Motor neuron (in vitro differentiated cells): ENCODE data around the gene MR1. TPM values are rescaled to one million over a fixed set of nuclear protein-coding genes. Genes with fewer than 3 reads are reported as not detected.
"Not testable (repeated sequence)": the region's sequence is repeated elsewhere in the genome, so short reads cannot be mapped to it uniquely, and the experiment has no call there.

ENCODE experiments used
- ATAC-seq, 8 experiments: fragments of 200-7000 bp; cut with Tn5 transposase; replicated peaks in 6 of 8; 2 replicates each; pipeline ENCODE4 v1.8.0; 2021; ENCODE audit warnings: mild to moderate bottlenecking in 8 of 8, moderate library complexity in 8 of 8
- H3K27ac ChIP-seq, 2 donors: fragments of 250-450 bp; sonication (Bioruptor Pico); 2 replicates each; pipeline ENCODE4 v1.9.0; 2021; ENCODE audit warnings: antibody characterized with exemption in 2 of 2, mild to moderate bottlenecking in 2 of 2, moderate library complexity in 1 of 2
- H3K4me1 ChIP-seq, 2 donors: fragments of 250-450 bp; sonication (Bioruptor Pico); replicated peaks in 1 of 2; 2 replicates each; pipeline ENCODE4 v1.6.1; 2021; ENCODE audit warnings: antibody characterized with exemption in 2 of 2, mild to moderate bottlenecking in 2 of 2, moderate library complexity in 1 of 2
- H3K4me3 ChIP-seq, 5 donors: fragments of 250-450 bp; sonication (Bioruptor Pico); 2 replicates each; pipeline ENCODE4 v1.9.0; 2021; ENCODE audit warnings: antibody characterized with exemption in 5 of 5, mild to moderate bottlenecking in 5 of 5, moderate library complexity in 4 of 5
- WGBS, 10 experiments: fragments of 450-650 bp; shearing (Covaris generic); methylation state at CpG; one replicate each; pipeline ENCODE4 v1.0.0; 2022; 5-methylcytosine and 5-hydroxymethylcytosine counted together
- in situ Hi-C, 9 experiments: fragments of 400-800 bp; cut with MboI; loops; one replicate each; pipeline ENCODE4 v1.15.0; 2021; ENCODE audit warnings: low sequenced_read_pairs in 9 of 9, low pct_unique_long_range_greater_than_20kb in 2 of 9; ENCODE audit not compliant: unreplicated experiment in 9 of 9
- total RNA-seq, 8 experiments: library from RNA; unstranded; fragments of 300-600 nt; gene quantifications; 2 replicates each; pipeline versions ENCODE4 v1.2.3 to v1.2.4, GENCODE V29; 2022

MR1 gene
- total RNA-seq, 8 experiments from 2014 or later: 0.05 to 41.8 (median 2.3) TPM

DNA sequence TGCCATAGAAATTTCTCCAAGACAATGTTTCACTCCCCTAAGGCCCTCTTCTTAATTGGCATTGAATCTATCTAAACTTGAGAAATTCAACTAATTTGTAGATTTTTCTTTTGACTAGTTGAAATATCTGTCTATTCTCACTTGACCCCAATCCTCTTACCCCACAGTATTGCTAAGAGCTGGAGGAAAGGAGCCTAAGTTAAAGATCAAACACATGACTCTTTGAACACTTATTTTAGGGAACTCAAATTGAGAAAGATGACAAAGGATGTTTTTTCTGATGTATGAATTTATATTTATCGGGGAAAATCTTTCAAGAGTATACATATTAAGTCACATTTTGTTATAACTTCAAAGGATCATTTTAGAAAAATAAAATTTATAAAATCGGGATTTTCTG, 3.6 kb downstream of the MR1 start:
- in situ Hi-C loops: no loop called here
- 72 to 100% (median 94%) methylated on average over 2 of the region's 2 CpGs; no CpG with 5 or more reads in 1 of the 10 experiments for WGBS, 10 experiments
- Histone ChIP-seq H3K4me3 (no peak overlapping the region), H3K27ac (no peak overlapping the region), H3K4me1 (peaks cover 0 to 4% of the 10 kb centered on the region in 2 donors)
- no peak for ATAC-seq

DNA sequence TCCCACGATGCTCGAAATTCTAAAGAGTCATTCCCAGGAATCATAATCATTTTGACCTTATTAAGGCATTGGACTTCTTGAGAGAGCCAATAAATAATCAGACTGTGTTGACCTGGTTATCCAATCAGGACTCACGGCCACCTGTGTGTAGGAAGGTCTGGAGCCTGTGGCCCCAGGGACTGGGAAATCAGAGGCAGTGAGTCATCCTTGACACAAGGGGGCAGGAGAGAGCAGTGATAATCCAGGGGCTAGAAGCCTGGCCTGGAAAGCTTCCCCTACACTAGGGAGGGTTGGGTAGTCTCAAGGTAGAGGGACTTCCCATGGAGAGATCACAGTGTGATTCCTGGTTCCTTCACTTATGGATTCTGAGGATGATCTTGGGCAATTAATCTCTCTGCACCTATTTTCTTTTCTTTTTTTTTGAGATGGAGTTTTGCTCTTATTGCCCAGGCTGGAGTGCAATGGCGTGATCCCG, 4.7 kb downstream of the MR1 start:
- Histone ChIP-seq H3K4me3 (no peak overlapping the region), H3K4me1 (peaks cover 6 to 10% of the 10 kb centered on the region in 2 donors), H3K27ac (no peak overlapping the region)
- peak in 7 of 8 experiments; percentile 24 to 70 (median 49) for ATAC-seq
- WGBS, 10 experiments: 50 to 100% (median 78%) methylated on average over 1 to 5 of the region's 5 CpGs; no CpG with 5 or more reads in 4 of the 10 experiments
- in situ Hi-C loops: no loop called here

DNA sequence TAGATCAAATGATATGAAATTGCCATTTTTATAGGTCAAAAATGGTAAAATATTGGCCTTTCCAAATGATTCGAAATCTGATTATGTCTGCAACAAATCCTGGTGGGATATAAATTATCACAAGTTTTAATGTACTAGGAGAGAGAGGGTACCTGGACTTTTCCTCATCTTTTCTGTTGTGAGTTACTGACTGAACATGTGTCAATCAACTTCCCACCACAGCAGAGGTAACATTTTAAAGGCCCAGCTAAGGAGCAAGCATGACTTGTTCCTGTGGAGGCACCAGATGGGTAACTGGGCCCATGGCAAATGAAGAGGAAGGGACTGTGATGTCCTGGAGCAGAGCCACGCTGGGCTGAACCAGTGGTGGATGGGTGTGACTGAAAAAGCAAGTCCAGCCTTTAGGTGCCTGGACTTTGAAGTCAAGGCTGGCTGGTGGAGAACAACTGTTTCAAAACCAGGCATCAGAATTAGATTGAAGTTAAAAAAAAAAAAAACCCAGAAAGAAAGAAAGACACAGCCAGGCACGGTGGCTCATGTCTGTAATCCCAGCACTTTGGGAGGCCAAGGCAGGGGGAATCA, 6.6 kb downstream of the MR1 start:
- peak in 2 of 8 experiments; percentile 26 to 54 for ATAC-seq
- no peak overlapping the region for H3K4me3 ChIP-seq
- no peak overlapping the region for H3K27ac ChIP-seq
- WGBS, 10 experiments: 79 to 100% (median 91%) methylated on average over 1 to 3 of the region's 3 CpGs; no CpG with 5 or more reads in 1 of the 10 experiments
- in situ Hi-C loops: no loop called here
- peaks cover 8 to 10% of the 10 kb centered on the region in 2 donors for H3K4me1 ChIP-seq

DNA sequence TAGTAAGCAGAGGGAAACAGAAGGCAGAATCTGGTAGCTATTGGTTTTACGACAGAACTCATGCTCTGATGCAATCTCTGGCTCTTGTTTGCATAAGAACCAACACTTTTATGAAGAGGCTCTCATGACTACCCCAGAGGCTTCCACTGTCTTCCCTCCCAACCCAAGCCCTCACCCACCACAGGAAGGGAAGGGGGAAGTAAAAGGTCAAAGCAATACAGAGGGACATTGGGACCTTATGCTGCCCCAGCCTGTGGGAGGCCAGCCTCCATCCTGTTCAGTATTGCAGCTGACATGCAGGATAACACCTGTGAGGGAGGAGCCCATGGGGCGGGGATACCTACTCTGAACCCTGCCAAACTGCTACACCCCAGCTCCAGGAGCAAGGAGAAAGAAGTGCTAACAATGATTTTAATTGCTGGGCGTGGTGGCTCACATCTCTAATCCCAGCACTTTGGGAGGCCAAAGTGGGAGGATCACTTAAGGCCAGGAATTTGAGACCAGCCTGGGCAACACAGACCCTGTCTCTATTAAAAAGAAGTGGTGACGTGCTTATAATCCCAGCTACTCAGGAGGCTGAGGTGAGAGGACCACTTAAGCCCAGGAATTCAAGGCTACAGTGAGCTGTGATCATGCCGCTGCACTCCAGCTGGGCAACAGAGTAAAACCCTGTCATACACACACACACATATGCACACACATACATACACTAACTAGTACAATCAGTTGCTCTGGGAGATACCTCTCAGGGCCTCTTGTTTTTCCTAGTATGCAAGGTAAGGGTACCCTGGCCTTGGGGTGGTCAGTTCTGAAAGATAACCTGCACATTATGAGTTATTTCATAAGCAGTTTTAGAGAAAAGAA, 9.5 kb downstream of the MR1 start:
- 20 to 91% (median 73%) methylated on average over 1 to 4 of the region's 5 CpGs; no CpG with 5 or more reads in 3 of the 10 experiments for WGBS, 10 experiments
- peaks cover 6 to 8% of the 10 kb centered on the region in 2 donors for H3K4me1 ChIP-seq
- ATAC-seq: peak in 7 of 8 experiments; percentile 37 to 90 (median 56)
- H3K4me3 ChIP-seq: no peak overlapping the region
- H3K27ac ChIP-seq: no peak overlapping the region
- in situ Hi-C loops: no loop called here

DNA sequence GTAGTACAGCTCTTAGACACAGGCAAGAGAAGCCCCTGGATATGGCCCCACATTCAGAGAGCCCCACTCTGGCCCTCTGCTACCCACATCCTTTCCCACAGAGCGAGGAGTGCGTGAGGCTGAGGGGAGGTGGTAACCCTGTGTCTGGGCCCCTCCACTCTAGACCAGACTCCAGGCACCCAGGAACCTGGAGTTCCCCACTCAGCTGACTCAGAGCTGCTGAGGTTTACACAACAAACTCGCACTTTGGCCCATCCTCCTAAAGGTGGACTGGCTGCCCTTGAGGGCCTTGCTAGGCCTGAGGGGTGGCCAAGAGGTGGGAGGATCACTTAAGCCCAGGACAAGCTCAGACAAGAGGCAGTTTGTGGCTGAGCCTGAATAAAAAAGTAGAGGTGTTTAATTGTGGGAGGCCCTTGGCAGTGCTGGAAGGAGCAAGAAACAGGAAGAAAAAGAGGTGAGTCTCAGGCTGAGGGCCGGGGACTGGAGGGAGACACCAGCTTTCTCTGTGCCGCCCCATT, 10.7 kb downstream of the MR1 start:
- peak in 1 of 8 experiments; percentile 22 for ATAC-seq
- 60 to 96% (median 92%) methylated on average over 1 to 4 of the region's 5 CpGs; no CpG with 5 or more reads in 6 of the 10 experiments for WGBS, 10 experiments
- peaks cover 6 to 8% of the 10 kb centered on the region in 2 donors for H3K4me1 ChIP-seq
- in situ Hi-C loops: no loop called here
- no peak overlapping the region for H3K4me3 ChIP-seq
- H3K27ac ChIP-seq: no peak overlapping the region

DNA sequence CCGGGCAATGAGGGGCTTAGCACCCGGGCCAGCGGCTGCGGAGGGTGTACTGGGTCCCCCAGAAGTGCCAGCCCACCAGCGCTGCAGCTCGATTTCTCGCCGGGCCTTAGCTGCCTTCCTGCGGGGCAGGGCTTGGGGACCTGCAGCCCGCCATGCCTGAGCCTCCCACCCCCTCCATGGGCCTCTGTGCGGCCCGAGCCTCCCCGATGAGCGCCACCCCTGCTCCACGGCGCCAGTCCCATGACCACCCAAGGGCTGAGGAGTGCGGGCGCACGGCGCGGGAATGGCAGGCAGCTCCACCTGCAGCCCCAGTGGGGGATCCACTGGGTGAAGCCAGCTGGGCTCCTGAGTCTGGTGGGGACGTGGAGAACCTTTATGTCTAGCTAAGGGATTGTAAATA, 12.2 kb downstream of the MR1 start:
- H3K4me1 ChIP-seq, H3K4me3 ChIP-seq, ATAC-seq, in situ Hi-C loops, H3K27ac ChIP-seq: not testable (repeated sequence)
- WGBS, 10 experiments: 80 to 100% (median 80%) methylated on average over 1 to 3 of the region's 22 CpGs; no CpG with 5 or more reads in 7 of the 10 experiments

DNA sequence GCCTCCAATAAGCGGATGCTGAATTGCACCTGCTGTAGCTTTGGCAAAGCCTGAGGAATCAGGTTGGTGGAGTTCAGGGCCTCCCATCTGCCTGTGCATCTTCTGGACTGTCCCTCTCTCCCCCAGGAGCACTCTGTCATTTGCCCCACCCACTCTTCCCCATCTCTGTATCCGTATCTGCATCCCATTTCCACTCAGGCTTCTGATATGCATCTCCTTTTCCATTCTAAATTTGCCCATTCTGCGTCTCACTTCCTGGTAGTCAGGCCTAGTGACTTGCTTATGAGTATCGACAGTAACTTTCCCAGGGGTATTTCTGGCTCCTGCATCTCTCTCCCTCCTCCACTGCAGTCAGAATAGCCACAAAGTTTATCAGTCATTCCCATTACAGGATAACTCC, 15.6 kb downstream of the MR1 start:
- ATAC-seq: peak in 4 of 8 experiments; percentile 50 to 78 (median 54)
- peaks cover 0 to 2% of the 10 kb centered on the region in 2 donors for H3K4me1 ChIP-seq
- in situ Hi-C loops: no loop called here
- H3K4me3 ChIP-seq: no peak overlapping the region
- 63 to 89% (median 73%) methylated on average over 1 to 4 of the region's 4 CpGs; no CpG with 5 or more reads in 5 of the 10 experiments for WGBS, 10 experiments
- no peak overlapping the region for H3K27ac ChIP-seq

DNA sequence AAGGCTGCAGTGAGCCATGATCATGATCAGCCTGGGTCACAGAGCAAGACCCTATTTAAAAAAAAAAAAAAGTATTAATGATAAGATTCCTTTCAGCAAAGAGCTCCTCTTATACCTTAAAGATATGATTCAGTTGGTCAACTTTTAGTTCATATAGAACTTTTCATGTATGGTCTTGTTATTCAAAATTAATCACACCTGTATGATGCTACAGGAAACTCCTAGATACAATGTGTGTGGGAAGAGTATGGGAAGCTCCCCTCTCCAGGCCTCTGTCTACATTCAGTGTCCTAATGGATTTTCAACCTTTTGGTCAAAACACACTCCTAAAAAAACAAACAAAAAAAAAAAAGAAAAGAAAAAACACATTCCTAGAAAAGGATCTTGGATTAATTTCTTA, 17.1 kb downstream of the MR1 start:
- no peaks in the 10 kb centered on the region for H3K4me1 ChIP-seq
- H3K4me3 ChIP-seq: no peak overlapping the region
- no peak overlapping the region for H3K27ac ChIP-seq
- no peak for ATAC-seq
- in situ Hi-C loops: no loop called here

DNA sequence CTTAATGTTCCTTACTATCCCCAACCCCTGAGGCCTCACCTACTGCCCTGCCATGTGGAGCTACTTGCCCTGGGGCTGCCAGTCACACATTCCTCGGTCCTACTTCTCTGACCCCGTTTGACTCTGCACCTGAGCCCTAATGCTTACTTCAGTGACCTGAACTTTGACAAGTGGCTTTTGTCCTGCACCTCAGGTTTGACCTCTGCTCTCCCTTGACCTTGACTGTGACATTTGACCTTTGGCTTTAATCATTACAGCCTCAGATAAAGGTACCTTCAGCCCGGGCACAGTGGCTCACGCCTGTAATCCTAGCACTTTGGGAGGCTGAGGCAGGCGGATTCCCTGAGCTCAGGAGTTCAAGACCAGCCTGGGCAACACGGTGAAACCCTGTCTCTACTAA, 22.8 kb downstream of the MR1 start:
- in situ Hi-C loops: no loop called here
- no peak overlapping the region for H3K4me3 ChIP-seq
- ATAC-seq: no peak
- H3K27ac ChIP-seq: no peak overlapping the region
- WGBS, 10 experiments: 40 to 100% (median 80%) methylated on average over 1 to 5 of the region's 6 CpGs; no CpG with 5 or more reads in 3 of the 10 experiments
- H3K4me1 ChIP-seq: no peaks in the 10 kb centered on the region

DNA sequence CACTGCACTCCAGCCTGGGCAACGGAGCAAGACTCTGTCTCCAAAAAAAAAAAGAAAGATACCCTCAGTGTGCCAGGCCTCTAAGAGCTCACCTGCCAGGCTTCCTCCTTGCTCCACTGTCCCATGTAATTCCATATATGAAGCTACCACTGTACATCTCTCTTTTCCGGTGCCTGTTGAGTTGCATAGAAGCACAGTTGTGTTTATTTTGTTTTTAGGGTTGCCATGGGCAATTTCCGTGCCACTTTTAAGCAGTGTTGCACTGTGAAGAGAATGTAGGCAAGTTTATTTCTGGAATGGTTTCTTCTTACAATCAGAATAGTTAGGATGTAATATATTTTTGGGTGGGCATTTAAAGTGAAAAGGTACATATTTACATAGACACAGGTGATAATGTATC, 23.3 kb downstream of the MR1 start:
- Histone ChIP-seq H3K4me1 (no peaks in the 10 kb centered on the region), H3K4me3 (no peak overlapping the region), H3K27ac (no peak overlapping the region)
- peak in 2 of 8 experiments; percentile 9 to 48 for ATAC-seq
- in situ Hi-C loops: no loop called here
- 10 to 95% (median 83%) methylated on average over 2 to 3 of the region's 3 CpGs; no CpG with 5 or more reads in 5 of the 10 experiments for WGBS, 10 experiments

DNA sequence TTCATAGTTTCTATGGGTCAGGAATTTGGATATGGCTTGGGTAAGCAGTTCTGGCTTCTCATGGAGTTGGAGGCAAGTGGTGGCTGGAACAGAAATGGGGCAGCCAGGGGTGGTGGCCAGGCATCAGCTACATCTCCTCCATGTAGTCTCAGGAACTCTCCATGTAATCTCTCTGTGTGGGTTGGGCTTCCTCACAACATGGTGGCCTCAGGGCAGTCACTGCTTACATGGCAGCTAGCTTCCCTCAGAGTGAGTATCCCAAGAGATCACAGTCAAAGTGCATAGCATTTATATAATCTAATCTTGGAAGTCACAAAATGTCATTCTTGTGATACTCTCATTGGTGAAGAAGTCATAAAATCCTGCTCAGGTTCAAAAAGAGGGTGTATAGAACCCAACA, 25.7 kb downstream of the MR1 start:
- Histone ChIP-seq H3K27ac (no peak overlapping the region), H3K4me3 (no peak overlapping the region), H3K4me1 (peaks cover 2 to 3% of the 10 kb centered on the region in 2 donors)
- in situ Hi-C loops: no loop called here
- ATAC-seq: no peak

DNA sequence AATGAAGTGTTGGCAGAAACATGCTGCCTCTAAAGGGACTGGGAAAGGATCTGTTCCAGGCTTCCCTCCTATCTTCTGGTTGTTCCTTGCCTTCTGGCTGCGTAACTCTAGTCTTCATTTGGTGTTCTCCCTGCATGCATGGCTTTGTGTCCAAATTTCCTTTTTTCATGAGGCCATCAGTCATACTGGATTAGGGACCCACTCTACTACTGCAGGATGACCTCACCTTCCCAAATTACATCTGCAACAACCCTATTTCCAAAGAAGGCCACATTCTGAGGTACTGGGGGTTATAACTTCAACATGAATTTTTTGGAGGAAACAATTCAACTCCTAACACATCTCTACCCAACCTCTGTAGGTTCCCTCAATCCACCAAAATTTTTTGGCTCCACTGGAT, 26.3 kb downstream of the MR1 start:
- H3K4me1 ChIP-seq: peaks cover 2 to 3% of the 10 kb centered on the region in 2 donors
- in situ Hi-C loops: no loop called here
- 83 to 100% (median 100%) methylated on average over 1 of the region's 1 CpG; no CpG with 5 or more reads in 3 of the 10 experiments for WGBS, 10 experiments
- H3K27ac ChIP-seq: no peak overlapping the region
- ATAC-seq: no peak
- no peak overlapping the region for H3K4me3 ChIP-seq

DNA sequence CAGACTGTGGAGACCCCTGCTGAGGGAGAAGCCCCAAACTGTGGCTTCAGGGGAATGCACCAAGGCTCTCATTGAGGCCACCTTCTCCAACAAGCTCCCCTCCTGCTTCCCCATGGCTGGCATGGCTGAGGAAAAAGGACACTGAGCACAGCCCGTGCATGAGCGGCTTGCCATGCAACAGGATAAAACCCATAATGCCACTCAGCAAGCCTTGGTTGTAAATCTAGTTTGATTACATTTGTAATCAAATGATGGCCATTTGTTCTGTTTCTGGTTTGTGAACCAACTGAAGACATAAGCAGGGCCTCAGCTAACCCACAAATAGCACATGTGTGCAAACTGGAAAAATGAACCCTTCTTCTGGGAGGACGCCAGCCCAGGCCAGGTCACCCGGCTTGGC, 27.2 kb downstream of the MR1 start:
- H3K27ac ChIP-seq, H3K4me3 ChIP-seq, H3K4me1 ChIP-seq, in situ Hi-C loops, ATAC-seq: not testable (repeated sequence)
- WGBS, 10 experiments: 85 to 100% (median 96%) methylated on average over 1 to 4 of the region's 4 CpGs; no CpG with 5 or more reads in 4 of the 10 experiments
